HUDEP-2 (cell line): ENCODE data around the gene YPEL4.
"Not testable (repeated sequence)": the region's sequence is repeated elsewhere in the genome, so short reads cannot be mapped to it uniquely, and the experiment has no call there.

Source experiments
- DNase-seq, 76 experiments: peaks; one replicate each; lab custom pipeline; 2025; ENCODE audit not compliant: unreplicated experiment in 76 of 76; lab: John Stamatoyannopoulos, UW

The YPEL4 gene

DNA sequence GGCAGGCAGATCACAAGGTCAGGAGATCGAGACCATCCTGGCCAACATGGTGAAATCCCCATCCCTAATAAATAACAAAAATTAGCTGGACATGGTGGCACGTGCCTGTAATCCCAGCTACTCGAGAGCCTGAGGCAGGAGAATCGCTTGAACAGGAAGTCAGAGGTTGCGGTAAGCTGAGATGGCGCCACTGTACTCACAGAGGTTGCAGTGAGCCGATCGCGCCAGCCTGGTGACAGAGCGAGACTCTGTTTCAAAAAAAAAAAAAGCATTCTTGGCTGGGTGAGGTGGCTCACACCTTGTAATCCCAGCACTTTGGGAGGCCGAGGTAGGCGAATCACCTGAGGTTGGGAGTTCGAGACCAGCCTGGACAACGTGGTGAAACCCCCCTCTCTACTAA is 2.5 kb upstream of the YPEL4 start:
- not testable (repeated sequence) for DNase-seq

DNA sequence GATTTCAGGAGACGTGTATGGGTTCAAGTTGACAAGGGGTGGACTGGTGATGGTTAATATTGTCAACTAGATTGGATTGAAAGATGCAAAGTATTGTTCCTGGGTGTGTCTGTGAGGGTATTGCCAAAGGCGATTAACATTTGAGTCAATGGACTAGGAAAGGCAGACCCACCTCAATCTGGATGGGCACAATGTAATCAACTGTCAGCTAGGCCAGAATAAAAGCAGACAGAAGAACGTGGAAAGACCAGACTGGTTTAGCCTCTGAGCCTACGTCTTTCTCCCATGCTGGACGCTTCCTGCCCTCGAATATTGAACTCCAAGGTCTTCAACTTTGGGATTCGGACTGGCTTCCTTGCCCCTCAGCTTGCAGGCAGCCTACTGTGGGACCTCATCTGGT is 1.7 kb upstream of the YPEL4 start:
- DNase-seq = no peak

DNA sequence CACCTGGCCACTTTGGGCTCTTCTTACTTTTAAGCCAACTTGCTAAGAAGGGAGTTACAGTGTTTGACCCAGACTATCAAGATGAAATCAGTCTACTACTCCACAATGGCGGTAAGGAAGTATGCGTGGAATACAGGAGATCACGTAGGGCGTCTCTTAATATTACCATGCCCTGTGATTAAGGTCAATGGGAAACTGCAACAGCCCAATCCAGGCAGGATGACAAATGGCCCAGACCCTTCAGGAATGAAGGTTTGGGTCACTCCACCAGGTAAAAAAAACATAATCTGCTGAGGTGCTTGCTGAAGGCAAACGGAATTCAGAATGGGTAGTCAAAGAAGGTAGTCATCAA is 1.0 kb upstream of the YPEL4 start:
- DNase-seq = no peak

DNA sequence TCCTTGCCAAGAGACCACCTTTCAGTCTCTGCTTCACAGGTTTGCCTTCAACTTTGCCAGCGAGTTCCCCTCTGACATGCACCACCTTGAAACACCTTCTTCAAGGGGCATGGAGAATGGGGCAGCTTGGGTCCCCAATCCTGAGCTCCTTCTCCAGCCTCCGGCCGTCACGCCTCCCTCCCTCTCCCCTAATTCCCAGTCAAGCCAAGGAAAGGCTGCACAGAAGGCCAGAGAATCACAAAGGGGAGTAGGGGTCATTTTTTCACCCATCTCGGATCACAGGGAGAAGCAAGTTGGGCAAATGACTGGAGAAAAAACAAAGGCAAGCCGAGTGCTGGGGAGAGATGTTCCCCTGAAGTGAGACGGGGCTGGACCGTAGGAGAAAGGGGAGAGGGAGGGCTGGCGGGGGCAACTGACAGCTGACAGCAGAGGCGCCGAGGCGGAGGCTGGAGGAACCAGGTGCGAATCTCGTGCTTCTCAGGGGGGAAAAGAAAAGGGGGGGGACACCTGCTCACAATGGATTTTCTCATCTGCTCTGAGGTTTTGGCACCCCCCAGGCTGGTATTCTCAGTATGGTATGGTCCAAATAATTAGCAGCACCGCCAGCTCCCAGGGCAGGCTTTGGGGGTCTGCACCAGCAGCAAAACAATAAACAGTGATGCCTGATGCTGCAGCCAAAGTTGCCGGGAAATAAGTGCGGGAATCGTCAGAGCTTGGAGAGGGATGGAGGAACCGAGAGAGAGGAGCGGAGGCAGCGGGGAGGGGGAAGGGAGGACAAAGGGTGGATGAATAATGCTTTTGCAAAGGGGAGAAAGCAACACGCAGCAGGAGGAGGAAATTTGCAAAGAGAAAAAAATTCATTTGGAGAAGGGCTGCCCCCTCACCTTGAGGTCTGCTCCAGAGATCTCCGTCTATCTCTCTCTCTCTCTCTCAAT is 644 bp downstream of the YPEL4 start:
- peak in 12 of 76 experiments; percentile 3 to 46 (median 32) for DNase-seq

DNA sequence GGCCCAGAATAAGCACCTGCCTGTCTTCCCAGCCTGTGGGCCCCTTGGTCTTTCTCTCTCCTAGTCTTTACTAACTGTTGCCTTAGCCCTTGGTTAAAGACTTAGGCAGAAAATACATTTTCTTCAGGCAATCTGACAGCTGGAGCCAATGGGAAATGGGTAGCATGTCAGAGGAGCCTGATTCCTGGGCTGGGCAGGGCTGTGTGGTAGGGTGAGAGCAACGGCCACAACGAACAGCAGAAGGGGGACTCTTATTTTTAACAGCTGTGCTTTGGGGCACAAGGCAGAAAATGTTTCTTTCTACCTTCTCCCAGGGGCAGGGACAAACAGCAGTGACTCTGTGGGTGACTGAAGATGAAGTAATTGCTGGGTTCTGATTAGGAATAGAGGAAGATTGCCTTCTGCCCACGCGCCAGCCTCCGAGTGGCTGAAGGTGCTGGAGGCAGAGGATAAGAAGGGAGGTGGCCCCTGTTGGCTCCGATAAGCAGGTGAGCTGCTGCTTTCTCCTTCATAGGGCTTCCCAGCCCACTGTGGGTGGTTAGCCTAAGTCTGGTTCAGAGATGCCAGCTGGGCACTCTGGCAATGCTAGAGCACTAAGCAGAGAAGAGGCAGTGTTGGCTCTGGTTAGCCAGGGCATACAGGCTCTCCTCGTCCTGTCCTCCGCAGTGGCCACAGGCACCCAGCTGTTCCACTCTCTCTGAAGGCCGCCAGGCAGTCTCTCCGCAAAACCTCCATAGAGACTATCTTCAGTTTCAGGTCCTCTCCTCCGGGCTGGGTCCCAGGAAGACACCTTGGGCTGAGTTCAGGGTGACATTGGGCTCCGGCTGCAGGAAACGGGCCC is 1.5 kb downstream of the YPEL4 start:
- peak; percentile 27 to 99 (median 95) for DNase-seq

DNA sequence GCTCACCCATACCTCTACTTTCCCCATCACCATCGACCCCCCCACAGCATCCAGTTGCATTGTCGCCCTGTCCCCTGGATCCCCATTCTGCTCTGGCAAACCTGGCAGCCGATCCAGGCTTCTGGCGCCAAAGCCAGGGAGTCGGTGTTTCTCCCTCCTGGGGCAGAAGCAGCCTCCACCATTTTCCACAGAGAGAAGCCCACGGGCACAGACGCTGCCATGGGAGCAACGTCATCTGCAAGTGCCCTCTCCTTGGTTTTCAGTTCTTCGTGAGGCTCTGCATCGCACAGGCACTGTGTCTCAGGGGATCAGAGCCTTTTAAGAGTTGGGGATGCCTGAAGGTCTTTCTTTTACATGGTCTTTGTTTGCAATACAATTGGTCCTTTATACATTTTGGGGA is 2.3 kb downstream of the YPEL4 start:
- DNase-seq = peak in 1 of 76 experiments; percentile 12

DNA sequence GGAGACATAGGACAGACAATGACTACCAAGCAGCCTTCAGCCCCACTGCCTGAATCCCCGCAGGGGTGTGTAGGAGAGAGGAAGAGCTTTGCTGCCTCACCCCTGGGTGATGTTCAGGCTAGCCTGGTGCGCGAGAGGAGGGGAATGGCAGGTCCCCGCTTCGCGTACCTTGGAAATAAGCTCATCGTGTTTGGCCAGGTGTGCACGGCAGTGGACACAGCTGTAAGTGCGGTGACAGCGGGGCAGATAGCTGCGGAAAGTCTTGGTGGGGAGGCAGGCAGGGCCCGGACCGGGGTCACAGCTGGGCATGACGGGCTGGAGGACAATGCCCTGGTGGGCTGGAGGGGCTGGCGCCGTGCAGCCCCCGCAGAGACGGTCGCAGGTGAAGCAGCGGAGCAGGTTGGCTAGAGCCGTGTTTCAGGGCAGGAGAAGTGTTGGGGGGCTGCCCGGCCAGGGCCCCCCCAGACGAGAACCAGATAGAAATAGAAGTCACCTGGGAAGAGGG is 2.9 kb downstream of the YPEL4 start:
- no peak for DNase-seq

DNA sequence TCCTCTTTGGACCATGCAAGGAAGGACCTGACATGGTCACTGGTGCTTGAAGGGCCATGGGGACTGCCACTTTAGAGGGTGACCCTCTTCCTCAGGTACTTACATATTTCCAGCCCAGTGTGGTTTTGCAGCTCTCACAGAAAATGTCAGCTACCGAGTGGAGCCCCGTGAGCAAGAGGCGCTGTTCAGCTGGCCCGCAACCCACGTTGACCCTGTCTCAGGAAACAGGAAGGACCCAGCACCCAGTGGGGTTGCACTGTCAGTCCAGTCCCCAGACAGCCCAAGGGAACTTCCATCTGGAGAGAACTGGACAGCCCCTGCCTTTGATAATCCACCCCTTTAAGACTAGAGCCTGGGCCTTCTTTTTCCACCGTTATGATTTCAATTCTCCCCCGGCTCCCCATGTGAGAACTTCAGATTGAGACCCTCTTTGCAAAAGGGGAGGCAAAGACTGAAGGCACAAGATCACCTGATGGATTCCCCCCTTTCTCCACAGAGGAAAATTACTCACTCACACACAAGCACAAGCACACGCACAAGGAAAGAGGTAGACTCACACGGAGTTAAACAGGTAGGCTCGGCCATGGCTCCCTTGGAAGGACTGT is 3.4 kb downstream of the YPEL4 start:
- DNase-seq = no peak

DNA sequence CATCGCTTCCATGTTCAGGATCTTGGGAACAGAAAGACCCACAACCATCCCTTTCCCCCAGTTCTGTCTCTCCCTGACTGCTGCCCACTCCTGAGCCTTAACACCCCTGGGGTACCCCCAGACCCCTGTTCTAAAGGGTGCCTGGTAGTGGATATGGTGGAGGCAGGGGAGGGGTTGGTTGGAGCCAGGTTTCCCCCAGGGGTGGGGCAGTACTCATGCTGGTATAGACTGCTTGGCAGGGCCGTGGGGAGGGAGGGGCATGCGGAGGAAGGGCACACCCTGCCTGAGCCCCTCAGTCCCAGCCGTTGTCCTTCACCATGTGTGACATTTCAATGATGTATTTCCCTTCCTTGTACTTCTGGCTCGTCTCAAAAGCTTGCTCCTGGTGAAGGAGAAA is 4.0 kb downstream of the YPEL4 start:
- peak in 13 of 76 experiments; percentile 7 to 40 (median 33) for DNase-seq

DNA sequence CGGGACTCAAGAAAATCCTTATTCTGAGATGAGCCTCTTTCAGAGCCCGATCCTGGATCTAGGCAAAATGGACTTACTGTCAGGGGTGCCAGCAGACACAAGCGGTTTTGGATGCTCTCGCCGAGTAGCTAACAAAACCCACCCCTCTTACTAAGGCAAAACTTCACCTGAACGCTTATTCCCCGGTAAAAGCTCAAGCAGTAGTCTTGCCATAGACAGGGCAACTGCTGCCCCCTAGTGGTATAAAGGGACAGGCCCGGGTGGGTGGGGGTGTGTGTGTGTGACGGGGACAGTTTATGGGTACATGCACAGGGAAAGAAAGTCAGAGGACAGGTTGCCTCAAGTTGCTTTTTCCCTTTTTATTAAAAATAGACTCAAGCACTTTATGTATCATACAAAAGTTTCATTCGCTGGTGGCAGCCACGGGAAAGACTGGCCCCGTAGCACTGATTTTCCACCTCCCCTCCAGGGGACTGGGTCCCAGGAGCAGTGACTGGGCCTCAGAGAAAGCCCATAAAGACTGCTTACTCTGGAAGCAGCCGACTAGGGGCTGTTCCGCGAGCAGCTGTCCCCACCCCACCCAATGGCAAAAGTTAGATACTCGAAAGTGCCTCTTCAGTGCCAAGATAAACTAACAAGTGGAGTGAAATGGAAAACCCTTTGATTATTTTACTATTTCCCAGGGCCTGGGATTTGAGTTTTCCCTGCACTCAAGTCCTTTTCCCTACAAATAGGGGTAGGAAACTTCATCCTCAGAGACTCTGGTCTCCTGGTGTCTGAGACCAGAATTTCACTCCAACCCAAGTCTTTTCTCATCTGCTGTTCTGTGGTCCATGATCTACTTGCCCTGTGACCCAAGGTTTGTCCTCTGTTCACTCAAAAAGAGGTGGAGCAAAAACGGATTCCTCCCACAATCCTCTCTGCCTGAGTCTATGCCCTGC is 4.7 kb downstream of the YPEL4 start:
- peak in 67 of 76 experiments; percentile 17 to 85 (median 67) for DNase-seq

DNA sequence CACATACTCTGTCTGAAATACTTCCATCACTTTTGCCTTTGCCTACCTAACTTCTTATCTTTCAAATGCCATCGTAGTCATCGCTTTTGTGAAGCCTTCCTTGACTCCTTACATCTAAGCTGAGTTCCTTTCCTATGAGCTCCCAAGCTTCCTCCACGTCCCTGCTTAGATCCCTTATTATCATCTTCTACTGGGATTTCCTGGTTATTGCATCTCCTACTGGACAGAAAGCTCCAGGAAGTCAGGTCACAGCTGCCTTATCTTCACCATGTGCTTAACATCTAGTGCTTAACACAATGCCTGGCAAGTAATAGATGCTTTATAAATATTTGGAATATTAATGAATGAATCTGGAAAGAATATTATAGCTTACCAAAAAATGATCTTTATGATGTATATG is 5.9 kb downstream of the YPEL4 start:
- no peak for DNase-seq

DNA sequence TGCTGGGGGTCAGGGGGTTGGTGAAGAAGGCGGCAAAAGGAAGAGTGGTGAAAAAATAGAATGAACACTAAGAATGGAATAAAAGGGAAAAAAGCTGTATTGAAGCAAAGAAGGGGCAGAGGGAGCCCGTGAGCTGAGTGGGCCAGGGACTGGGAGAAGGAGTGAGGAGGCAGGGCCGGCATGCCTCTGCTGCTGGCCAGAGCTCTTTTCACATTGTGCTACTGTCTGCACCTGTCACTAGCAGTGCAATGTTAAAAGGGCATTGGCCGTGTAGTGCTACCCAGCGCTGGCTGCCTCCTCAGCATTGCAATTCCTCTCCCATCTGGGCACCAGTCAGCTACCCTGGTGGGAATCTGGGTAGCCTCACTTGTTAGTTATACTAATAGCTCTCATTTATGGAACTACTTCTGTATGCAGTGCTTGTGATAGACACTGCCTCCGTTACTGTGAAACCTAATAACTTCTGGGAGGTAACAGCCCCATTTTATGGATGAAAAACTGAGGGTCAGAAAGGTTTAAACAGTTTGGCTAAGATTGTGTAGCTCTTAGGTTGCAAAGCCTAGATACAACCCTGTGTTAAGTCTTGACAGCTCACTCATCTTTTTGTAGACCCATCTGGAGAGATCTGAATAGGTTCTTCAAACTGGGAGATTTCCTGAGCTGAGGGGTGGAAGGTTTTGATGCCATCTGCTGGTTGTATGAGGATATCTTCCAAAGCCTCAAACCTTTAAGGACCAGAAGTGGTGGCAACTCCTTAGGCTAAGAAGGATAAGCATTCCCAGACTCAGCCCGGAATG is 8.5 kb downstream of the YPEL4 start:
- DNase-seq = peak in 32 of 76 experiments; percentile 7 to 50 (median 27)

DNA sequence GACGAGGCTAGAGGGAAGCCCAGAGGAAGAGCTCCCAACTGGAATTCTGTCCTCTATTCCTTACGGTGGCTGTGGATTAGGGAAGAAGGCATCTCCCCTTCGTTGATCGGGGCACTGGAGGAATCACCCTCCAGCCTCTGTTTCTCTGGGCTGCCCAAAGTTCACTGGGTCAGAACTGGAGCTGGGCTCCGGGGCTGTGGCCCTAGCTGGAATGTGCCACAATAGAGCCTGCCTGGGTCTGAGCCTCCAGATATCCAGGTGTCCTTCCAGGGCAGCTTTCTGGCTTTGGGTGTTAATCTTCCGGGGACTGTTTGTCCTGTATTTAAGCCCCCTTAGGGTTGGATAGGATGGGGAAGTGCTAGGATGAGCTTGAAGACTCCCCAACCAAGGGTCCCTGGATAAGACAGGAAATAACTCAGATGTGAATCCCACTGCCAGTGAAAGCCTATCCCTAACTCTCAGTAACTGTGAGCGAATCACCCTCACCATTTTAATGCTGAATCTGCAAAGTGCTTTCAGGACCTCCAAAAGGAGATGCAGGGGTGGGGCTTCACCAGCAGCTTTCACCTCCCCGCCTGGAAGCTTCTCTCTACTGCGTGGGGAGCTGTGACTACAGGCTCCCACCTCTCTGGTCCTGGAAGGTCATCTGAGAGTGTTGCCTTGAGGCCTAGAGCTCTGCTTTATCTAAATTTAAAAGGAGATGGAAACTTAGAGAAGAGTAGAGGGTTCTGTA is 9.5 kb downstream of the YPEL4 start:
- no peak for DNase-seq

DNA sequence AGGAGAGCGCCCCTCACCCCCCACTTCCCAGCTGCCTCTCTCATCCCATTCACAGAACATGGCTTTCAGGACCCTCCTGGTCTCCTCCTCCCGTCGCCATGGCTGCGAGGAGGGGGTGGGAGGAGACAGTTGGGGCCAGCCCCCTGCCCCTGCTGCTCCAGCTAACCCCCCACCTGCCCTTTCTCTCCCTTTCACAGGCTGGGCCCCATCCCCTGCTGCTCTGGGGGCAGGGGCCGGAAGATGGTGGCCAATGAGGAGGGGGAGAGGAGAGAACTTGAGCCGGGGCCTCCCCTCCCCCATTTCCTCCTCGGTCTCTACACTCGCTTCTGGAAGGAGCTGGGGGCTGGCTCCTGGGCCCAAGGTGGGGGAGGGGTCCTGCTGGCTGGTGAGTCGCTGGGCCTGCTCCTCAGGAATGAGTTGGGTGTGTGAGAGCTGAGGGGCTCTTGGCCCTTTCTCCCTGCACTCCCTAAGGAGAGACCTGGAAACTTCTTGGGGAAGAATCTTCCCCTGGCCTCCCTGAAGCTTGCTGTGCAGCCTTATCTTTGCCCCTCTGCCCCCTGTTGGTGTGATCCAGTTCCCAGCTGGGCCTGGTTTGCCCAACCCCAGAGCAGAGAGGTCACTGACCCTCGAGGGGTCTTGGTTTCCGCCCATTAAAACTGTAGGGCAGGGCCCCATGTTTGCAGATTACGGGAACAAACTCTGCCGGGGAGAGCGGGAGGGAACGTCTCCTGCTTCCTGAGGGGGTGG is 10.2 kb downstream of the YPEL4 start:
- DNase-seq = peak in 1 of 76 experiments; percentile 11

DNA sequence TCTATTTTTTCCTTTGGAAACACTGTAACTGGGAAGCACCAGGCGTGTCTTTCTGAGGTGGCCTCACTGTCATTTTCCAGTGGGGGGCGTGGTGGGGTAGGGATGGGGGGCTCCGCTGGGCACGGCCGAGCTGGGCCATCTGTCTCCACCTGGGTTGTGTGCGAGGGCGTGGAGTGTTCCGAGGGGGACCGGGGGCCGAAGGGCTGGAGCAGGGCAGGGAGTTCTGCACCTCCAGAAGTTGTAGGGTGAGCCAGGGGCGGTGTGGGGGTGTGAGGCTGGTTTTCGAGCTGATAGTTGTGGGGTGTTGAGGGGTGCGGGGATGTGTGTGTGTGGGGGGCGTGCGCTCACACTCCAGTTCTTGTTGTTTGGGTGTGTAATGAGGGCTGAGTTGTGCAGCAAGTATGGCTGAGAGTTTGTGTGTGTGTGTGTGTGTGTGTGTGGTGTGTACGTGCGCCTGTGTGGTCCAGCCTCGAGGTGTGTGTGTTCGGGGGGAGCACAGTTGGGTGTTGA is 10.8 kb downstream of the YPEL4 start:
- no peak for DNase-seq

DNA sequence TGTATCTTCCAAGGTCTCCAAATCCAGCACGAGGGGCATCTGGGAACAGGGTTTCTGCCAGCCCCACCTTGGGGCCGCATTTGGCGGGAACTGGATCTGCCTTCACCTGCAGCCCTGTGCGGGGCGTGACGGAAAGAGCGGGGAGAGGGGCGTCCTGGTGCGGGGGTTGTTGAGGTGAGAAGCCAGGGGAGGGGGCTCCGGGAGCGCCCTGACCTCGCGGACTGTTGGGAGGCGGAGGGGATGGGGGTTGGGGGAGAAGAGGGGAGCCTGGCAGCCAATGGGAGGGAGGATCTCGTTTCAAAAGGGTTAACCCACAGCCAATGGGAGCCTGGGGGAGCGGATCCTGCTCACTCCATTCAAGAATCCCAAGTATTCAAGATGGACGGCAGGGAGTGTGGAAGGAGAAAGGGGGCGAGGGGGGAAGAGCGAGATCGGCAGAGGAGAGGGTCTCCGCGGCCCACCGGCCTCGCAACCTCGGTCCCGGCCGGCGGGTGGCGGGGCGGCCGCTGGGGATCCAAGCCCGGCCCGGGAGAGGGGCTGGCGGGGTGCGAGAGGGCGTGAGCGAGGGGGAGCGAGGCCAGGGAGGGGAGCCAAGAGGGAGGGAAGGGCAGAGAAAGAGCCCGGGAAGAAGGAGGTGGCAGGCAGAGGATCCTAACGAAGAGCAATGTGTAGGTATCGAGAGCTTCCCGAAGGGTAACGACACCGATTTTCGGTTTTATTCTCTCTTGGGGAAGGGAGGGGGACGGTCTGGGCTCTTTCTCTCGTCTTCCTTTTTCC is 11.5 kb downstream of the YPEL4 start:
- peak in 2 of 76 experiments; percentile 11 to 15 for DNase-seq

DNA sequence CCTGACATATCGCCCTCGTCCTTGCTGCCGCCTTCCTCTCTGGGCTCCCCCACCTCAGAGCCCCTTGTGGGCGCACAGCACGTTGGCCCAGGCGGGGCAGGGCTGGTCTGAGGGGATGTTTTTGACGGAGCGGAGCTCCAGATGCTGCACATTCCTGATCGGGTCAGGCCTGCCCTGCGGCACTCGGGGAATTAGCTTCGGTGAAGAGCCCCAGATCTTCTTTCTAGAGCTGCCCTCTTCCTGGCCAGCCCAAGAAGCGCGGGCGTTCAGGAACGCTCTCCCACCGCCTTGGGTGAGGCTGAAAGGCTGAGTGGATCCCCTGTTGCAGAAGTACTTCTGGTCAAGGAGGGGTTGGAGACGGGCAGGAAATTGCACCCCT is 12.1 kb downstream of the YPEL4 start:
- no peak for DNase-seq
